ENCODE results near the gene CASR.
A peak's percentile ranks its signal among the peaks of the same experiment; 100 is the strongest.
"Not testable (repeated sequence)": the region's sequence is repeated elsewhere in the genome, so short reads cannot be mapped to it uniquely, and the experiment has no call there.

The CASR gene

GRCh38 chr3:122167630-122168029 is 15.8 kb upstream of the CASR start:
- H3K27ac ChIP-seq, result no peak overlapping the region
- no peak for TF ChIP-seq CTCF (IDR thresholded peaks at IDR 0.05)
- peaks cover 3% of the 10 kb centered on the region for H3K9me3 ChIP-seq (ENCODE audit: control insufficient read depth, low read length)
- H3K4me3 ChIP-seq (ENCODE audit: low read depth, low read length), result no peak overlapping the region
- no peaks in the 10 kb centered on the region for H3K79me2 ChIP-seq
- no peak overlapping the region for H2AFZ ChIP-seq
- peaks cover 7% of the 10 kb centered on the region for H3K4me1 ChIP-seq
- no peaks in the 10 kb centered on the region for H3K27me3 ChIP-seq (ENCODE audit: control insufficient read depth, insufficient read depth, low read length)
- no peaks in the 10 kb centered on the region for H3K36me3 ChIP-seq (ENCODE audit: control insufficient read depth, insufficient read depth, low read length)
- H3K4me2 ChIP-seq (ENCODE audit: low read length), result no peak overlapping the region
- H3K9ac ChIP-seq, result no peak overlapping the region

DNA sequence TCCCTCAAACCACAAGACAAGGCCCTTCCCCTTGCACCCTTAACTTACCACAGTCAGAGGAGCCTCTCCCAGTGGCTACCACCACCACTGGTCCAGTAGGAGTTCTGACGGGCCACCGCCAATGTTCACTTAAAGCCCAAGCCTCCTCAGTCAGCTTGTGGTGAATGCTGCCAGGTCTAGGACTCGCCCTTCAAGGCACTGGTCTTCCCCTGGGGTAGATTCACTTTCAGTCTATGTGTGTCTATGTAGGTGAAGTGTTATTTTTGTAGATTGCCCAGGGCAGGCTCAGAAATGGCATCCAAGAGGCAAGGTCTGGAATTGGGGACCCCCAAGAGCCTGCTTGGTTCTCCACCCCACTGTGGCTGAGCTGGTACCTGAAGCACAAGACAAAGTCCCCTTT is 15.4 kb upstream of the CASR start:
- TF ChIP-seq CTCF (IDR thresholded peaks at IDR 0.05), result no peak
- Histone ChIP-seq H3K27ac (no peak overlapping the region), H3K79me2 (no peaks in the 10 kb centered on the region), H3K36me3 (ENCODE audit: control insufficient read depth, insufficient read depth, low read length) (no peaks in the 10 kb centered on the region), H3K4me3 (ENCODE audit: low read depth, low read length) (no peak overlapping the region), H3K27me3 (ENCODE audit: control insufficient read depth, insufficient read depth, low read length) (no peaks in the 10 kb centered on the region), H3K4me2 (ENCODE audit: low read length) (no peak overlapping the region), H3K9ac (no peak overlapping the region), H2AFZ (no peak overlapping the region), H3K9me3 (ENCODE audit: control insufficient read depth, low read length) (peaks cover 3% of the 10 kb centered on the region), H3K4me1 (peaks cover 7% of the 10 kb centered on the region)

DNA sequence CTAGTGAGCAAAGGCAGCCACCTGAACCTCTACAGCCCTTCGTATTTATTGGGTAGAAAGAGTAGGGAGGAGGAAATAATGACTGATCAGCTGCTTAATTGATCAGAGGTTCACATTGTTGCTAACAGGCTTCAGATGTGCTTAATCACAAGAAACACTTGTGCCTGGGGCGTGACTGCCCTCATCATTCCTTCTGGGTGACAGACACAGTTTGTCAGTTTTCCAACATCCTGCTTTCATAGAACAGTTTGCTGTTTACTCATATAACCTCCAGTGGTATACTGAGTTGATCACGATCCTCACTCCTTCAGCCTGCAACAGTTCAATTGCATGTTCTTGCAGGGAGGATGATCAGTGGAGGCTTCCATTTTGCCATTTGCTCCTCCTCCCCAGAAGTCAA is 13.6 kb upstream of the CASR start:
- H3K27ac ChIP-seq, result peak overlapping the region; percentile 66
- H2AFZ ChIP-seq, result peak overlapping the region; percentile 6
- no peaks in the 10 kb centered on the region for H3K36me3 ChIP-seq (ENCODE audit: control insufficient read depth, insufficient read depth, low read length)
- no peak overlapping the region for H3K4me2 ChIP-seq (ENCODE audit: low read length)
- peaks cover 3% of the 10 kb centered on the region for H3K9me3 ChIP-seq (ENCODE audit: control insufficient read depth, low read length)
- peaks cover 7% of the 10 kb centered on the region for H3K4me1 ChIP-seq
- TF ChIP-seq CTCF (IDR thresholded peaks at IDR 0.05), result no peak
- H3K27me3 ChIP-seq (ENCODE audit: control insufficient read depth, insufficient read depth, low read length), result no peaks in the 10 kb centered on the region
- H3K79me2 ChIP-seq, result no peaks in the 10 kb centered on the region
- H3K9ac ChIP-seq, result no peak overlapping the region
- no peak overlapping the region for H3K4me3 ChIP-seq (ENCODE audit: low read depth, low read length)

GRCh38 chr3:122171361-122171760 is 12.1 kb upstream of the CASR start:
- not testable (repeated sequence) for H3K4me3 ChIP-seq (ENCODE audit: low read depth, low read length); H3K9me3 ChIP-seq (ENCODE audit: control insufficient read depth, low read length)

DNA sequence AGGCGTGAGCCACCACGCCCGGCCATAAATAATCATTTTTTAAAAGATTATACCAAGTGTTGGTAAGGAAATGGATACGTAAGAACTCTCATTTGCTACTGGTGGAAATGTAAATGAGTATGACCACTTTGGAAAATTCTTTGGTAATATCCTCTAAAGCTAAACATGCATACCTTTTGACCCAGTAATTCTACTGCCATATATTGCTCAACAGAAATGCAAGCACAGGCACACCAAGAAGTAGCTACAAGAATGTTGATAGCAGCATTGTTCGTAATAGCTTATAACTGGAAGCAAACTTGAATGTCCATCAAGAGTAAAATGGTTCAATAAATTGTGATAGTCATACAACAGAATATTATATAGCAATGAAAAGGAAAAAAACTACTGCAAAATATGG is 4.8 kb upstream of the CASR start:
- H2AFZ ChIP-seq, result no peak overlapping the region
- no peaks in the 10 kb centered on the region for H3K27me3 ChIP-seq (ENCODE audit: control insufficient read depth, insufficient read depth, low read length)
- H3K4me1 ChIP-seq, result peaks cover 29% of the 10 kb centered on the region
- H3K36me3 ChIP-seq (ENCODE audit: control insufficient read depth, insufficient read depth, low read length), result no peaks in the 10 kb centered on the region
- no peak overlapping the region for H3K27ac ChIP-seq
- H3K79me2 ChIP-seq, result peaks cover 12% of the 10 kb centered on the region
- no peak overlapping the region for H3K4me3 ChIP-seq (ENCODE audit: low read depth, low read length)
- TF ChIP-seq CTCF (IDR thresholded peaks at IDR 0.05), result no peak
- H3K9me3 ChIP-seq (ENCODE audit: control insufficient read depth, low read length), result no peaks in the 10 kb centered on the region
- no peak overlapping the region for H3K4me2 ChIP-seq (ENCODE audit: low read length)
- no peak overlapping the region for H3K9ac ChIP-seq

More at GRCh38 chr3:122171361-122171760, 12.1 kb upstream of the CASR start:
- H3K27me3 ChIP-seq (ENCODE audit: control insufficient read depth, insufficient read depth, low read length); H3K27ac ChIP-seq; H3K4me1 ChIP-seq; H3K9ac ChIP-seq; H3K36me3 ChIP-seq (ENCODE audit: control insufficient read depth, insufficient read depth, low read length); H2AFZ ChIP-seq; H3K4me2 ChIP-seq (ENCODE audit: low read length); H3K79me2 ChIP-seq: not testable (repeated sequence)
